Measurements from ENCODE around the gene HARBI1. TPM values are rescaled to one million over a fixed set of nuclear protein-coding genes. Genes with fewer than 3 reads are reported as not detected.
A peak's percentile ranks its signal among the peaks of the same experiment; 100 is the strongest.

HARBI1 gene
- total and polyA plus RNA-seq, 7 experiments from 2014 or later = 2.9 to 18.1 (median 7.5) TPM

DNA sequence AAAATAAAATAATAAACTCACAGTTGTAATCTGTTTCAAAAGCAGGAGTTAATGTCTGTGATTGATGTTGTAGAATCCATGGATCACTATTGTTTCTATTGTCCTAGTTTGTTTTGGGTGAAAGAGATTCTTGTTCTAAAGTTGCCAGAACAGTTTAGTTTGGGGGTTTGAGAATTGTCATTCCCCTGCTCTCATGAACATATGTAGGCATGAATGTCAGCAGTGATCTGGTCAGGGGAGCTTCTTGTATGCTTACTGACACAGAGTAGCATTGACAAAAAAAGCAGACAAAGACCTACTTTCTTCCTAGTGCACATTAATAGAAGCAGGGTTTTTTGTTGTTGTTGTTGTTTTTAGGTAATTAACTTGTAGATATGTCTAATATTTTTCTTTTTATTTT lies 44.8 kb upstream of the HARBI1 start:
- POLR2A ChIA-PET = interaction anchor here (0.8 to 1.3 kb wide), 2 partner anchors 9 kb away, joined by 3 to 5 read pairs; no protein-coding TSS in a partner anchor
- peaks cover 0 to 5% (median 2%) of the 10 kb centered on the region in 7 donors for H3K4me1 Mint-ChIP-seq
- no peaks in the 10 kb centered on the region for H3K27me3 Mint-ChIP-seq
- Histone ChIP-seq H3K4me1 (ENCODE audit: control insufficient read depth in 2 of 2, insufficient read depth in 2 of 2, low read length in 2 of 2) (no peaks in the 10 kb centered on the region), H3K36me3 (ENCODE audit: control insufficient read depth in 2 of 3, insufficient read depth in 3 of 3, low read length in 3 of 3) (peaks cover 5 to 95% (median 26%) of the 10 kb centered on the region in 3 experiments), H3K9me3 (ENCODE audit: control insufficient read depth in 2 of 3, low read length in 3 of 3) (no peaks in the 10 kb centered on the region), H3K27ac (ENCODE audit: low read depth, low read length) (no peak overlapping the region), H3K4me3 (ENCODE audit: low read length) (no peak overlapping the region), H3K27me3 (ENCODE audit: control insufficient read depth in 2 of 2, insufficient read depth in 2 of 2, low read length in 2 of 2) (no peaks in the 10 kb centered on the region)
- DNase-seq = no peak
- no peak overlapping the region for H3K4me3 Mint-ChIP-seq
- intact Hi-C loops (cut with micrococcal nuclease) = no loop called here
- peaks cover 8 to 58% (median 21%) of the 10 kb centered on the region in 5 donors for H3K36me3 Mint-ChIP-seq
- CTCF ChIA-PET = no interaction called here
- ATAC-seq = no peak
- no peaks in the 10 kb centered on the region for H3K9me3 Mint-ChIP-seq
- peak overlapping the region in 1 of 9 donors; percentile 31 for H3K27ac Mint-ChIP-seq

DNA sequence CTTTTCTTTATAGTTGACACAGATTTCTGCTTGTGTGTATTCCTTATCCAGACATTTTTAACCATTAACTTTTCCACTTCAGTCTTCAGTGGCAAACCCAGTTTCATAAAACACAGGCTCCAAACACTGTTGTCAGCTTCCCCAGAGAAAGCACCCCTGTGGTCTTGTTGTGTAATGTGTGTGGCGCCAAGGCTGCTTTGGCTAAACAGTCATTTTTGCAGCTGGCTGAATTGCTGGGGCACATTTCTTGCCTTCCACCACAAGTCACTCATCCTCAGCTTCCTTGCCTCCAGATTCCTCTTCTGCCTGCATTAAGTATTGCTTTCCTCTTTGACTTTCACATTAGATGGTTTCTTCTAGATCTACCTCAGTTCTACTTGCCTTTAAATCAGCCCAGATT lies 42.9 kb upstream of the HARBI1 start:
- Histone ChIP-seq H3K4me1 (ENCODE audit: control insufficient read depth in 2 of 2, insufficient read depth in 2 of 2, low read length in 2 of 2) (no peaks in the 10 kb centered on the region), H3K27ac (ENCODE audit: low read depth, low read length) (no peak overlapping the region), H3K9me3 (ENCODE audit: control insufficient read depth in 2 of 3, low read length in 3 of 3) (no peaks in the 10 kb centered on the region), H3K27me3 (ENCODE audit: control insufficient read depth in 2 of 2, insufficient read depth in 2 of 2, low read length in 2 of 2) (no peaks in the 10 kb centered on the region), H3K4me3 (ENCODE audit: low read length) (no peak overlapping the region), H3K36me3 (ENCODE audit: control insufficient read depth in 2 of 3, insufficient read depth in 3 of 3, low read length in 3 of 3) (peaks cover 9 to 92% (median 27%) of the 10 kb centered on the region in 3 experiments)
- Mint-ChIP-seq H3K4me3 (no peak overlapping the region), H3K4me1 (peaks cover 0 to 5% (median 0%) of the 10 kb centered on the region in 7 donors), H3K27me3 (no peaks in the 10 kb centered on the region), H3K27ac (peak overlapping the region in 6 of 9 donors; percentile 4 to 75 (median 19)), H3K9me3 (no peaks in the 10 kb centered on the region), H3K36me3 (peaks cover 4 to 57% (median 19%) of the 10 kb centered on the region in 5 donors)
- CTCF ChIA-PET = interaction anchor here (1.1 kb wide), 1 partner anchor 422 kb away, joined by 3 read pairs; no protein-coding TSS in a partner anchor
- POLR2A ChIA-PET = no interaction called here
- no peak for DNase-seq
- ATAC-seq = no peak
- intact Hi-C loops (cut with micrococcal nuclease) = no loop called here

DNA sequence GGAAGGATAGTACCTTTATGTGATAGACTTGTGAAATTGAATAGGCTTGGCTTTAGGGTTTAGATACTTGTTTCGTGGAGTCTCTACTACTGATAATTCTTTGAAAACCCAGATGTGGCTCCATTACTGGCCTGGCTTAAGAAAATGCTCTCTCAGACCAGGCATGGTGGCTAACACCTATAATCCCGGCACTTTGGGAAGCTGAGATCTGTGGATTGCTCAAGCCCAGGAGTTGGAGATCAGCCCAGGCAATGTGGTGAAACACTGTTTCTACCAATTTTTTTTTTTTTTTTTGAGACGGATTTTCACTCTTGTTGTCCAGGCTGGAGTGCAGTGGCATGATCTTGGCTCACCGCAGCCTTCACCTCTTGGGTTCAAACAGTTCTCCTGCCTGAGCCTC lies 41.2 kb upstream of the HARBI1 start:
- no peak overlapping the region for H3K4me3 ChIP-seq (ENCODE audit: low read length)
- Mint-ChIP-seq H3K27ac (peak overlapping the region in 2 of 9 donors; percentile 4 to 52), H3K4me1 (no peaks in the 10 kb centered on the region), H3K36me3 (peaks cover 4 to 47% (median 18%) of the 10 kb centered on the region in 5 donors), H3K27me3 (no peaks in the 10 kb centered on the region), H3K4me3 (no peak overlapping the region), H3K9me3 (no peaks in the 10 kb centered on the region)
- DNase-seq = no peak
- no peaks in the 10 kb centered on the region for H3K4me1 ChIP-seq (ENCODE audit: control insufficient read depth in 2 of 2, insufficient read depth in 2 of 2, low read length in 2 of 2)
- POLR2A ChIA-PET = interaction anchor here (0.6 kb wide), 2 partner anchors 115 to 276 kb away, joined by 3 to 8 read pairs; no protein-coding TSS in a partner anchor
- H3K27me3 ChIP-seq (ENCODE audit: control insufficient read depth in 2 of 2, insufficient read depth in 2 of 2, low read length in 2 of 2) = no peaks in the 10 kb centered on the region
- CTCF ChIA-PET = interaction anchor here (1.1 kb wide), 1 partner anchor 12 kb away, joined by 4 read pairs; no protein-coding TSS in a partner anchor
- peaks cover 9 to 91% (median 24%) of the 10 kb centered on the region in 3 experiments for H3K36me3 ChIP-seq (ENCODE audit: control insufficient read depth in 2 of 3, insufficient read depth in 3 of 3, low read length in 3 of 3)
- no peak overlapping the region for H3K27ac ChIP-seq (ENCODE audit: low read depth, low read length)
- ATAC-seq = no peak
- H3K9me3 ChIP-seq (ENCODE audit: control insufficient read depth in 2 of 3, low read length in 3 of 3) = no peaks in the 10 kb centered on the region
- intact Hi-C loops (cut with micrococcal nuclease) = no loop called here

DNA sequence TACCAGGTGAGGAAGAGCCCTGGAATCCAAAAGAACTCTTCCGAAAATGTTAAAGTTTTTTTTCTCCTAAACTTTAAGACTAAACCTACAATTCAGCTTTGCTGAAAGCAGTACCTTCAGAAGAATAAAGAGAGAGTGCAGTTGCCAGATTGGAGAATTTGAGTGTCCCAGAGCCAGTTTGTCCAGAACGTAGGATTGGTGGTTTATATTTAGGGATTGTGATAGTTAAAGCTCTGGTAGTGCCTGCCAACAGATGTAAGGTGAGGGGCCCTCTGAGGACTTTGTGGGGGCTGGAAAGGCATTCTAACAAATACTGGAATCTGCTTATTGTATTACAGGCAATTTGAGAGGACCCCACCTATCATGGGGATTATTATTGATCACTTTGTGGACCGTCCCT lies 40.2 kb upstream of the HARBI1 start:
- peaks cover 16 to 91% (median 24%) of the 10 kb centered on the region in 3 experiments for H3K36me3 ChIP-seq (ENCODE audit: control insufficient read depth in 2 of 3, insufficient read depth in 3 of 3, low read length in 3 of 3)
- H3K27ac ChIP-seq (ENCODE audit: low read depth, low read length) = no peak overlapping the region
- H3K9me3 ChIP-seq (ENCODE audit: control insufficient read depth in 2 of 3, low read length in 3 of 3) = no peaks in the 10 kb centered on the region
- Mint-ChIP-seq H3K9me3 (no peaks in the 10 kb centered on the region), H3K4me1 (no peaks in the 10 kb centered on the region), H3K27ac (no peak overlapping the region), H3K4me3 (no peak overlapping the region), H3K36me3 (peaks cover 4 to 41% (median 18%) of the 10 kb centered on the region in 5 donors), H3K27me3 (no peaks in the 10 kb centered on the region)
- DNase-seq = no peak
- ChIA-PET CTCF (interaction anchor here (0.6 kb wide), 1 partner anchor 44 kb away, joined by 3 read pairs; no protein-coding TSS in a partner anchor), POLR2A (no interaction called here)
- H3K4me3 ChIP-seq (ENCODE audit: low read length) = no peak overlapping the region
- no peak for ATAC-seq
- intact Hi-C loops (cut with micrococcal nuclease) = no loop called here
- H3K27me3 ChIP-seq (ENCODE audit: control insufficient read depth in 2 of 2, insufficient read depth in 2 of 2, low read length in 2 of 2) = no peaks in the 10 kb centered on the region
- no peaks in the 10 kb centered on the region for H3K4me1 ChIP-seq (ENCODE audit: control insufficient read depth in 2 of 2, insufficient read depth in 2 of 2, low read length in 2 of 2)

DNA sequence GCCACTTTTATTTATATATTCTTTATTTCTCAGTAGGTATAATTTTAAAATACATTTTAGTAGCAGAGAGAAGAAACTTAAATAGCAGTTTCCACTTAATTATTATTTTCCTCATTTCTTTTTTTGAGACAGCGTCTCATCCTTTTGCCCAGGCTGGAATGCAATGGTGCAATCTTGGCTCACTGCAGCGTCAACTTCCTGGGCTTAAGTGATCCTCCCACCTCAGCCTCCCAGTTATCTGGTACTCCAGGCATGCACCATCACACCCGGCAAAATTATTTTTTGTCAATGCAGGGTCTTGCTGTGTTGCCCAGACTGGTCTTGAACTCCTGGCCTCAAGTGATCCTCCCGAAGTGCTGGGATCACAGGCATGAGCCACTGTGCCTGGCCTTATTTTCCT lies 38.6 kb upstream of the HARBI1 start:
- ChIA-PET CTCF (no interaction called here), POLR2A (interaction anchor here (1.1 kb wide), 1 partner anchor 44 kb away, joined by 4 read pairs; the partner anchor contains the start of gene ARHGAP1)
- intact Hi-C loops (cut with micrococcal nuclease) = no loop called here
- H3K9me3 Mint-ChIP-seq = no peaks in the 10 kb centered on the region
- DNase-seq (no peak), ATAC-seq (no peak)
- peak overlapping the region in 1 of 9 donors; percentile 19 for H3K27ac Mint-ChIP-seq
- peaks cover 4 to 51% (median 23%) of the 10 kb centered on the region in 5 donors for H3K36me3 Mint-ChIP-seq
- H3K27me3 Mint-ChIP-seq = no peaks in the 10 kb centered on the region
- no peak overlapping the region for H3K4me3 Mint-ChIP-seq
- no peaks in the 10 kb centered on the region for H3K27me3 ChIP-seq (ENCODE audit: control insufficient read depth in 2 of 2, insufficient read depth in 2 of 2, low read length in 2 of 2)
- H3K4me1 Mint-ChIP-seq = no peaks in the 10 kb centered on the region
- H3K4me1 ChIP-seq (ENCODE audit: control insufficient read depth in 2 of 2, insufficient read depth in 2 of 2, low read length in 2 of 2) = no peaks in the 10 kb centered on the region
- no peak overlapping the region for H3K4me3 ChIP-seq (ENCODE audit: low read length)
- H3K36me3 ChIP-seq (ENCODE audit: control insufficient read depth in 2 of 3, insufficient read depth in 3 of 3, low read length in 3 of 3) = peaks cover 29 to 92% (median 34%) of the 10 kb centered on the region in 3 experiments
- no peaks in the 10 kb centered on the region for H3K9me3 ChIP-seq (ENCODE audit: control insufficient read depth in 2 of 3, low read length in 3 of 3)
- no peak overlapping the region for H3K27ac ChIP-seq (ENCODE audit: low read depth, low read length)

DNA sequence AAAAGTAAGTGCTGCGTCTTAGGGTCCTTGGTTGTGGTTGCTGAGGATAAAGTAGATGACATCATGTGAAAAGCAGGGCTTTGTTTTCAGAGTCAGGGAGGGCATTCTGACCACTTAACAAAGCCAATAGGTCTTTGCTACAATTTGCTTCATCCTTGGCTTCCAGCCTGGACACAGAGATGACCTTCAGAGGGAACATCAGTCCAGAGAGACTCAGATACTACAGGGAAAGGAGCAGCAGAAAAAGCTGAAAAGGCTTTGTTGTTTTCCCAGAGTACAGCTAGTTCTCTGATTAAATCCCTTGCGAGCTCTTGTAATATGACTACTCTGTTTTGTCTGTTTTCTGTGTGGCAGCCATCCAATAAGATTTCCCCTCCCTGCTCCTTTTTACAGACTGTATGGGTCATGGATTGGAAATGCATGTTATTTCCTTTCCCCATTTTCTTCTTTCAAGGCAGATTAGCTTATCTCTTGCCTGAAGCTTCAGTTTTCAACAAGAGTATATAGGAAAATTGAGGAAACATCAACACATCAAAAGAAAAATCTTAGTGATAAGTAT lies 32.2 kb upstream of the HARBI1 start:
- Histone ChIP-seq H3K4me1 (ENCODE audit: control insufficient read depth in 2 of 2, insufficient read depth in 2 of 2, low read length in 2 of 2) (no peaks in the 10 kb centered on the region), H3K27ac (ENCODE audit: low read depth, low read length) (no peak overlapping the region), H3K36me3 (ENCODE audit: control insufficient read depth in 2 of 3, insufficient read depth in 3 of 3, low read length in 3 of 3) (peaks cover 27 to 83% (median 32%) of the 10 kb centered on the region in 3 experiments), H3K27me3 (ENCODE audit: control insufficient read depth in 2 of 2, insufficient read depth in 2 of 2, low read length in 2 of 2) (no peaks in the 10 kb centered on the region), H3K4me3 (ENCODE audit: low read length) (no peak overlapping the region), H3K9me3 (ENCODE audit: control insufficient read depth in 2 of 3, low read length in 3 of 3) (no peaks in the 10 kb centered on the region)
- Mint-ChIP-seq H3K4me3 (no peak overlapping the region), H3K27me3 (no peaks in the 10 kb centered on the region), H3K36me3 (peaks cover 3 to 41% (median 11%) of the 10 kb centered on the region in 5 donors), H3K27ac (no peak overlapping the region), H3K9me3 (no peaks in the 10 kb centered on the region), H3K4me1 (peaks cover 0 to 3% (median 0%) of the 10 kb centered on the region in 7 donors)
- no peak for DNase-seq
- POLR2A ChIA-PET = no interaction called here
- CTCF ChIA-PET = interaction anchor here (0.6 kb wide), 1 partner anchor 1022 kb away, joined by 6 read pairs; no protein-coding TSS in a partner anchor
- no peak for ATAC-seq
- intact Hi-C loops (cut with micrococcal nuclease) = no loop called here
